HG02938 (cell line): ENCODE data around the gene CDO1.

Experiments used
- ATAC-seq: cut with Tn5 transposase; IDR thresholded peaks from one replicate; pipeline ENCODE4 v1.9.1; 2021; ENCODE audit warnings: mild to moderate bottlenecking, moderate library complexity; ENCODE audit not compliant: unreplicated experiment

The CDO1 gene

DNA sequence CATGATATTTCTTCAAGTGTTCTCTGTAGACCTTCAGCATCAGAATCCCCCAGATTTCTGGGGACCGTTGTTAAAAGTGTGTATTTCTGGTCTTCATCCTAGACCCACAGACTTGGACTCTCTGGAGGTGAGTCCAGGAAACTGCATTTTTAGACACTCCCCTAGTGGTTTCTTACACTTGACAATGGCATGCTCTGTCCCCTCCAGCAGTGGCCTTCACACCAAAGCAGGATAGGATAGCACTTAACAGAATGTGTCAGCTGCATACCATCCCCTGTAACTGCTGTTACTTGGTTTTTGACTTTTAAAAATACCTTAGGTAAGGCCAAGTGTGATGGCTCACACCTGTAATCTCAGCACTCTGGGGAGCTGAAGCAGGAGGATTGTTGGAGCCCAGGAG, 20.8 kb downstream of the CDO1 start:
- ATAC-seq = no peak

GRCh38 chr5:115788440-115788839, 28.0 kb downstream of the CDO1 start:
- ATAC-seq = no peak

- ATAC-seq = no peak
Observed at GRCh38 chr5:115787426-115787825, 29.0 kb downstream of the CDO1 start.

GRCh38 chr5:115785381-115786065, 30.9 kb downstream of the CDO1 start:
- no peak for ATAC-seq

DNA sequence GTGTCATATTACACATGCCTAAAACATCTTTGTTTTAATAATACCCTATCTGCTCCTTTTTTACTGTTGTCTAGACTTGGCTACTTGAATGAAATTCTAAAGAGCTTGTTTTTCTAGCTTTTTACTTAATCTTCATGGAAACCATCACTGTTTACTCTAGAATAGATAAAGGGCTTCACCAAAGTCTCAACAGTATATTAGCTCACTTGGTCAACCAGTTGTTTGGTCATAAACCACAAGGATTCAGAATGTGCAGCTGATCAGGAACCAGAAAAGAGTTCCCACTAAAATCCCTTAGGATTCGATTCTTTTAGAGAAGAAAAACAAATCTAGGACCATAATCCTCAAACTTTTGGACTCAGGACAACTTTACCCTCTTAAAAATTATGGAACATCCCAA, 38.0 kb downstream of the CDO1 start:
- no peak for ATAC-seq

DNA sequence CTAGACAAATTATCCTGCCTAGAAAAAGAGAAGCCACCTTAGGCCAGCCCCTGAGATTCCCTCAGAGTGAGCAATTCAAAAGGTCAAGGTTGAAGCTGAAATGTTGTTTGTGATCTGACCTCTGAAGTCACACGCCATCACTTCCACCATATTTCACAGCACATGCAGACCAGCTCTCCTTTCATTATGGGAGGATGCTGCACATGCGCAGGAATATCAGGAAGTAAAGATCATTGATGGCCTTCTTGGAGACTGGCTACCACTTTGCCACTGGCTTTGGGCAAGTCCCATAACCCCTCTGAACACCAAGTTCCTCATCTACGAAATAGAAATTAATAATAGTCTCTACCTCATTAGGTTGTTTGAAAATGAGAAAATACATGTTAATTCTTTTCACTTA, 39.5 kb downstream of the CDO1 start:
- no peak for ATAC-seq

DNA sequence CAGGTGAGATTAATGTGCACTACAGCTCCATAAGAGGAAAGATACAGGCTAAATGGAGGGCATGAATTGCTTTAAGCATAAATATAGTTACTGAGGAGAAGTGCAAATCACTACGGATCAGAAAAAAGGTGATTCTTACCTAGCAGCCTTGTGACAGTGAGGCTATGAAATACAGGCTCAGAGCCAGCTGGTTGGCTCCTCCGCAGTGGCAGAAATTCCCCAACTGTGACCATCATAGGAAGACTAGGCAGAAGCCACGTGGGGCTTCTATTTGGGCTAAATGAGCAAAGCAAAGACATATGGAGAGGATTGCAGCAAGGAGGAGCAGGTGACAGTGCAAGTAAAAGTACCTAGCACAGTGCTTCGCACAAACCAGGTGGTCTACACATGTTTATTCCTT, 40.5 kb downstream of the CDO1 start:
- ATAC-seq = no peak

- ATAC-seq = no peak
Observed at GRCh38 chr5:115774684-115775083, 41.8 kb downstream of the CDO1 start.

DNA sequence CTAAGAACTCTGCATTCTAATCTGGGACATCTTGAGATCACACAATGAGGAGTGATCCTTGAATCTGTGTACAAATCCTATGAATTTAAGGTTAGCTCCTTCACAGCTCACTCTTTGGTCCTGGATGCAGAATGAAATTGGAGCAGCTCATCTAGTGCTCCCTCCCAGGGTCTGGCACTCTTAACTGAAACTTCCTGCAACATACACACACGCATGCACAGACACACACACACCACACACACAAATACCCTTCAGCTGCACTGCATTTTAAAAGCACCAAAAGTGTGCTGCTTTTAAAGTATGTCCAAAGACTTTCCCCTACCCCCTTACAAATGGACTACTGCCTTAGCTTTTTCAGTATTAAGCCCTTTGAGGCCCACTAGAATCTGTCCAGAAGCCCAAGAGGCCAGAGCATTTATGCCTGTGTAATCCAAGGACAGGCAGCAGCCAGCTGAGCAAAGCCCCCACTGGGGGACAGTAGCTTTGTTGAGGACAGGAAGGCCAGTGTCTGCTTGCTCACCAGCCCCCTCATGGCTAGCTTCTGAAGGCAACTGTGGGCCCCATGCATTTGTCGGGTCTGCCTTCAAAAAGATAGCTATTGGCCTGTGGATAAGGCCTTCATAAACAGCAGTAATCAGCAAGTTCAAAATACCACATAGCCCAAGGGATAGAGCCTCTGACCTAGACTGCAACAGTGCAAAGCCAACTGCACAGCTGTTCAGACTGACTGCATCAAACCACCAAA, 43.6 kb downstream of the CDO1 start:
- ATAC-seq = no peak

DNA sequence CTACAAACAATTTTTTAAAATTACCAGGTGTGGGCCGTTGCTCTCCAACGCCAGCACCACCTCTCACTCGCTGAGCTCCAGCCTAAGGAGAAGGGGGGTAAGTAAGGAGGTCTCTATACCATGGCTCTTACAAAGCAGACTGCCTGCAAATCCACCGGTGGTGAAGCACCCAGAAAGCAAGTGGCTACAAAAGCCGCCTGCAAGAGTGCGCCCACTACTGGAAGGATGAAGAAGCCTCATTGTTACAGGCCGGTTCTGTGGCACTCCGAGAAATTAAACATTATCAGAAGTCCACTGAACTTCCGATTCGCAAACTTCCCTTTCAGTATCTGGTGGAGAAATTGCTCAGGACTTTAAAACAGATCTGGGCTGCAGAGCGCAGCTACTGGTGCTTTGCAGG, 46.0 kb downstream of the CDO1 start:
- ATAC-seq = no peak

DNA sequence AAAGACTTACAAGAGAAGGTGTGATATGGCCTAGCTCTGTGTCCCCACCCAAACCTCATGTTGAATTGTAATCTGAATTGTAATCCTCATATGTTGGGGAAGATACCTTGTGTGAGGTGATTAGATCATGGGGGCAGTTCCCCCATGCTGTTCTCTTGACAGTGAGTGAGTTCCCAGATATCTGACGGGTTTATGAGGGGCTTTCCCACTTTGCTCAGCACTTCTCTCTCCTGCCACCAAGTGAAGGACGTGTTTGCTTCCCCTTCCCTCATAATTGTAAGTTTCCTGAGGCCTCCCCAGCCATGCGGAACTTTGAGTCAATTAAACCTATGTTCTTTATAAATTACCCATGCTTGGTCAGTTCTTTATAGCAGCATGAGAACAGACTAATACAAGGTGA, 49.0 kb downstream of the CDO1 start:
- no peak for ATAC-seq

- ATAC-seq = no peak
Observed at GRCh38 chr5:115766608-115767007, 49.9 kb downstream of the CDO1 start.

- ATAC-seq = no peak
Observed at GRCh38 chr5:115758356-115758755, 58.1 kb downstream of the CDO1 start.

- ATAC-seq = no peak
Observed at GRCh38 chr5:115755675-115756074, 60.8 kb downstream of the CDO1 start.
